Measurements from ENCODE around the gene MYB. TPM values are rescaled to one million over a fixed set of nuclear protein-coding genes. Genes with fewer than 3 reads are reported as not detected.

The MYB gene
- total and polyA plus RNA-seq, 2 of the 8 experiments (the other 6 are each of a cell fraction or from before 2014, with no cell fraction given), result 4.0 to 7.6 TPM

- no peak for TF ChIP-seq CHD7 (IDR thresholded peaks at IDR 0.05; ENCODE audit: insufficient replicate concordance, low read length)
- TF ChIP-seq BACH1 (IDR thresholded peaks at IDR 0.05; ENCODE audit: low read length), result no peak
- TF ChIP-seq CTBP2 (IDR thresholded peaks at IDR 0.05; ENCODE audit: borderline replicate concordance, insufficient read depth, insufficient read length, low read length), result no peak
- no peak for TF ChIP-seq SIRT6 (IDR thresholded peaks at IDR 0.05; ENCODE audit: low read length)
Observed at GRCh38 chr6:135265278-135265677, 84.2 kb downstream of the MYB start (continued).

Data from H1 (cell line).